GM12878 (cell line): ENCODE data around the gene PRDM12.

Experiments
- CTCF ChIP-seq, 3 experiments: IDR thresholded peaks in 2 of 3; conservative IDR thresholded peaks in 1 of 3; 2 replicates each; pipeline ENCODE4 v1.5.1; 2011; ENCODE audit warnings: low read depth in 3 of 3, low read length in 3 of 3, mild to moderate bottlenecking in 3 of 3, control low read depth in 2 of 3, moderate library complexity in 2 of 3, inconsistent platforms in 1 of 3, mixed read lengths in 1 of 3; ENCODE audit not compliant: control insufficient read depth in 2 of 3, insufficient read depth in 1 of 3; ENCODE audit errors: extremely low read depth in 1 of 3
- EP300 ChIP-seq, 2 experiments: fragments of 150-350 bp in 1 of 2; IDR thresholded peaks; 2 replicates each; pipeline ENCODE4 v1.6.1; 2011 to 2012; ENCODE audit warnings: low read depth in 2 of 2, low read length in 2 of 2, borderline replicate concordance in 1 of 2, improper control_type of control experiment in 1 of 2, inconsistent platforms in 1 of 2; ENCODE audit not compliant: control insufficient read depth in 1 of 2
- NRF1 ChIP-seq: conservative IDR thresholded peaks from 2 replicates; pipeline ENCODE4 v1.6.1; 2011; ENCODE audit warnings: mild to moderate bottlenecking, low read depth, low read length, improper control_type of control experiment
- POLR2AphosphoS5 ChIP-seq: IDR thresholded peaks from 2 replicates; pipeline ENCODE4 v1.6.1; 2011; ENCODE audit warnings: mild to moderate bottlenecking, low read length, inconsistent platforms
- RAD21 ChIP-seq: IDR thresholded peaks from 2 replicates; pipeline ENCODE4 v1.6.1; 2011; ENCODE audit warnings: mild to moderate bottlenecking, low read depth, low read length, moderate library complexity; ENCODE audit not compliant: insufficient read depth
- REST ChIP-seq: IDR thresholded peaks from 2 replicates; pipeline ENCODE4 v1.6.1; 2012; ENCODE audit warnings: mild to moderate bottlenecking, low read depth, low read length
- SIN3A ChIP-seq: IDR thresholded peaks from 2 replicates; pipeline ENCODE4 v1.6.1; 2012; ENCODE audit warnings: low read depth, low read length, improper control_type of control experiment
- USF1 ChIP-seq: IDR thresholded peaks from 2 replicates; pipeline ENCODE4 v1.6.1; 2011; ENCODE audit warnings: borderline replicate concordance, low read depth, mild to moderate bottlenecking, moderate library complexity, mixed read lengths, low read length; ENCODE audit not compliant: insufficient read depth; ENCODE audit errors: extremely low read length
- USF2 ChIP-seq: IDR thresholded peaks from 2 replicates; pipeline ENCODE4 v1.6.1; 2011; ENCODE audit warnings: low read depth, low read length, improper control_type of control experiment, borderline replicate concordance
- ZBTB33 ChIP-seq: fragments of 450-650 bp; IDR thresholded peaks from 2 replicates; pipeline ENCODE4 v1.6.1; 2017; ENCODE audit warnings: mild to moderate bottlenecking
- ZNF24 ChIP-seq: fragments of 450-650 bp; IDR thresholded peaks from 2 replicates; pipeline ENCODE4 v1.6.1; 2017; ENCODE audit warnings: antibody characterized with exemption, mild to moderate bottlenecking
- ZNF622 ChIP-seq: fragments of 450-650 bp; IDR thresholded peaks from 2 replicates; pipeline ENCODE4 v1.6.1; 2017; ENCODE audit warnings: mild to moderate bottlenecking, inconsistent platforms

GRCh38 chr9:130635306-130635705, 29.1 kb upstream of the PRDM12 start:
- no peak for TF ChIP-seq SIN3A
- TF ChIP-seq REST = no peak
- TF ChIP-seq USF2 = no peak
- no peak for TF ChIP-seq EP300 (IDR thresholded peaks at IDR 0.05; ENCODE audit: borderline replicate concordance in 1 of 2, control insufficient read depth in 1 of 2, low read depth in 2 of 2, low read length in 2 of 2)
- TF ChIP-seq ZNF24 = no peak
- no peak for TF ChIP-seq USF1
- no peak for TF ChIP-seq RAD21
- no peak for TF ChIP-seq ZBTB33
- no peak for TF ChIP-seq CTCF (IDR thresholded peaks at IDR 0.05 in 2 of 3, conservative IDR thresholded peaks at IDR 0.05 in 1 of 3; ENCODE audit: control insufficient read depth in 2 of 3, extremely low read depth in 1 of 3, insufficient read depth in 1 of 3, low read depth in 3 of 3, low read length in 3 of 3)
- TF ChIP-seq NRF1 = no peak
- TF ChIP-seq ZNF622 = no peak
- no peak for TF ChIP-seq POLR2AphosphoS5
